ENCODE measurements around the gene GTF2E1. TPM values are rescaled to one million over a fixed set of nuclear protein-coding genes. Genes with fewer than 3 reads are reported as not detected.
"Not testable (repeated sequence)": the region's sequence is repeated elsewhere in the genome, so short reads cannot be mapped to it uniquely, and the experiment has no call there.

Gene GTF2E1
- 22.4 and 40.3 TPM in 2 replicates for total RNA-seq (2014; rRNA removed; shearing (Covaris generic))

GRCh38 chr3:120742198-120742848, at the start of gene GTF2E1, which contains the start of gene RABL3:
Gene GTF2E1 (plus strand): TSS chr3:120742744. CDS start chr3:120750553, 7,809 bp downstream.
Gene RABL3 (minus strand): TSS chr3:120742516. CDS start chr3:120742507, 9 bp downstream.
- DNase-seq (ENCODE audit: low read depth): peak; percentile 100

GRCh38 chr3:120693439-120694171, 48.9 kb upstream of the GTF2E1 start:
- DNase-seq (ENCODE audit: low read depth): peak; percentile 72

GRCh38 chr3:120699333-120699732, 43.2 kb upstream of the GTF2E1 start:
- DNase-seq (ENCODE audit: low read depth): no peak

GRCh38 chr3:120705884-120706582, 36.5 kb upstream of the GTF2E1 start:
- DNase-seq (ENCODE audit: low read depth): no peak

GRCh38 chr3:120706950-120707349, 35.6 kb upstream of the GTF2E1 start:
- no peak for DNase-seq (ENCODE audit: low read depth)

GRCh38 chr3:120708408-120708807, 34.1 kb upstream of the GTF2E1 start:
- DNase-seq (ENCODE audit: low read depth): no peak

GRCh38 chr3:120710369-120710768, 32.2 kb upstream of the GTF2E1 start:
- no peak for DNase-seq (ENCODE audit: low read depth)

GRCh38 chr3:120713262-120713661, 29.3 kb upstream of the GTF2E1 start:
- no peak for DNase-seq (ENCODE audit: low read depth)

- DNase-seq (ENCODE audit: low read depth): not testable (repeated sequence)
Observed at GRCh38 chr3:120719167-120719834, 23.2 kb upstream of the GTF2E1 start.

GRCh38 chr3:120726791-120727190, 15.8 kb upstream of the GTF2E1 start:
- DNase-seq (ENCODE audit: low read depth): no peak

GRCh38 chr3:120730576-120731542, 11.7 kb upstream of the GTF2E1 start:
- no peak for DNase-seq (ENCODE audit: low read depth)

GRCh38 chr3:120738006-120738405, 4.5 kb upstream of the GTF2E1 start:
- not testable (repeated sequence) for DNase-seq (ENCODE audit: low read depth)

- DNase-seq (ENCODE audit: low read depth): no peak
Observed at GRCh38 chr3:120741320-120741719, 1.2 kb upstream of the GTF2E1 start.

- peak; percentile 61 for DNase-seq (ENCODE audit: low read depth)
Observed at GRCh38 chr3:120741837-120742197, 727 bp upstream of the GTF2E1 start.

- peak; percentile 45 for DNase-seq (ENCODE audit: low read depth)
Observed at GRCh38 chr3:120742849-120743365, 363 bp downstream of the GTF2E1 start.

- peak; percentile 18 for DNase-seq (ENCODE audit: low read depth)
Observed at GRCh38 chr3:120743556-120744195, 1.1 kb downstream of the GTF2E1 start.

- no peak for DNase-seq (ENCODE audit: low read depth)
Observed at GRCh38 chr3:120745466-120745865, 2.9 kb downstream of the GTF2E1 start.

GRCh38 chr3:120749843-120750242, 7.3 kb downstream of the GTF2E1 start:
- peak; percentile 18 for DNase-seq (ENCODE audit: low read depth)

- no peak for DNase-seq (ENCODE audit: low read depth)
Observed at GRCh38 chr3:120752230-120752629, 9.7 kb downstream of the GTF2E1 start.

GRCh38 chr3:120752865-120753264, 10.3 kb downstream of the GTF2E1 start:
- DNase-seq (ENCODE audit: low read depth): no peak

Data from M059J (cell line).